Kidney (tissue), 14 donors: Measurements from ENCODE around the gene TSPYL1. TPM values are rescaled to one million over a fixed set of nuclear protein-coding genes. Genes with fewer than 3 reads are reported as not detected.

Experiments used
- DNase-seq, 5 donors: peaks; one replicate each; pipeline ENCODE4 v3.0.0-alpha.2; 2013 to 2020
- FAIRE-seq: peaks from 2 replicates; lab custom pipeline; 2012; peaks lifted over from hg19 to GRCh38; lab: Jason Lieb, UNC
- H3K27ac ChIP-seq, 2 donors: one replicate each; pipeline ENCODE4 v1.7.0; 2013; ENCODE audit warnings: low read depth in 2 of 2, low read length in 2 of 2, inconsistent platforms in 1 of 2
- H3K27me3 ChIP-seq: one replicate; pipeline ENCODE4 v1.7.1; 2013; ENCODE audit warnings: low read length, inconsistent platforms; ENCODE audit not compliant: control insufficient read depth, insufficient read depth
- H3K36me3 ChIP-seq, 3 donors: one replicate each; pipeline versions ENCODE4 v1.7.0 to v1.7.1; 2013; ENCODE audit warnings: low read length in 3 of 3, control low read depth in 1 of 3, inconsistent platforms in 1 of 3; ENCODE audit not compliant: insufficient read depth in 3 of 3, control insufficient read depth in 2 of 3
- H3K4me1 ChIP-seq, 3 donors: one replicate each; pipeline versions ENCODE4 v1.7.0 to v1.7.1; 2013; ENCODE audit warnings: low read length in 3 of 3, inconsistent platforms in 1 of 3, low read depth in 1 of 3; ENCODE audit not compliant: control insufficient read depth in 2 of 3, insufficient read depth in 2 of 3
- H3K4me3 ChIP-seq, 3 donors: one replicate each; pipeline versions ENCODE4 v1.7.0 to v1.8.1; 2013; ENCODE audit warnings: low read length in 3 of 3, control low read depth in 1 of 3, inconsistent platforms in 1 of 3
- H3K9ac ChIP-seq, 3 donors: one replicate each; pipeline versions ENCODE4 v1.7.0 to v1.7.1; 2013; ENCODE audit warnings: low read length in 3 of 3, control low read depth in 1 of 3, inconsistent platforms in 1 of 3
- H3K9me3 ChIP-seq, 3 donors: one replicate each; pipeline versions ENCODE4 v1.7.0 to v1.7.1; 2013; ENCODE audit warnings: low read length in 3 of 3, control low read depth in 1 of 3, inconsistent platforms in 1 of 3; ENCODE audit not compliant: control insufficient read depth in 2 of 3, insufficient read depth in 1 of 3
- CTCF ChIP-seq: IDR thresholded peaks from 3 replicates; pipeline ENCODE4 v1.5.1; 2012; ENCODE audit warnings: mild to moderate bottlenecking, moderate library complexity, borderline replicate concordance; ENCODE audit not compliant: insufficient read depth; ENCODE audit errors: extremely low read depth
- intact Hi-C: fragments of 100-400 bp; cut with DNase I; formaldehyde crosslinking; loops from one replicate; pipeline ENCODE4 v1.11.1; 2022
- polyA plus RNA-seq: library from polyadenylated mRNA; stranded (reverse); fragments of 350-450 nt; fragmentation: Illumina TruSeq; extraction: RNeasy Lipid Tissue Mini Kit (QIAGEN cat#74804); gene quantifications from one replicate; pipeline ENCODE4 v1.2.3, GENCODE V29; 2014; ENCODE audit warnings: low read depth, low replicate concordance; ENCODE audit not compliant: insufficient read depth
- total RNA-seq: library from RNA; stranded (reverse); fragmentation: NEBNext Ultra II Directional; extraction: Animal tissue kit (Norgen Biotek cat#: 25700); gene quantifications from one replicate; pipeline ENCODE4 v1.2.1, GENCODE V29; 2021
- donor health status: control.
- donor health status: control.
- donor health status: control.
- donor health status: control.
- donor health status: control.
- donor health status: DM: yes; HTN: yes; CAD: no.
- donor health status: Normal renal cell carcinoma (clear cell type).

Gene TSPYL1
- total and polyA plus RNA-seq, 2 donors from 2014 or later, result 68.7 to 112 TPM

DNA sequence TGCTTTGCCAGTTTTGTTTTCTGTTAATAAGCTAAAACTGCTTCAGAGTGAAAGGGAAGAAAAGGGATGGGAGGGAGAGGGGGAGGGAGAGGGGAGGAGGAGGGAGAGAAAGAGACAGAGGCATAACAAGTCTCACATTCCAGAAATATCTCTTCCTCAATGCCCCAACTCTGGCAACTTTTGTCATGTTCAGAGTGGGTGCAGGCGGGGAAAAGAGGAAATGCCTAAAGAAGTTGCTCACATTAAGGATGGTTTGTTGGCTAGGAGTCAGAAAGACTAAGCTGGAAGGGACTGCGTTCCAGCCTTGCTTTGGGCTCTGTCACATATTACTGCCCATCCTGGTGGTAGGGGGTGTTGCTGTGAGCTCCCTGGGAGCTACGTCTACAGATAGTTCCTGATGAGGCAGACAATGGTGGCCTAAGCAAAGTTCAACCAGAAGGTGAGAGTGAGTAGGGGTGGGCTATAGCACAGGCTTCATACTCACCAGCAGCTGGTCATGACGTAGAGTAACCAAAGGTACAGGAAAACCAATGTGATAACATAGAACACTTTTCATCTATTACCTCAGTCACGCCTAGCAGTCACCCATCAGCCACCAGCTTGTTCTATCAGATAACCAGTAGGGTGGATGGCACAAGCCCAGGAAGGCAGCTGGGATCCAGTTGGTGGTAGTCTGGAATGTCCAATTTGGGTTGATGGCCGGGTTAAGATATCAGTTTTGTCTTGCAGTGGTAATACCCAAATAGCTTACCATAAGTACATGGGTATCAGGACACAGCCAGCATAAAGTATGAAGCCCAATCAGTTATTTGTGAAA, 28.0 kb downstream of the TSPYL1 start:
- no peak for FAIRE-seq
- Histone ChIP-seq H3K9me3 (no peaks in the 10 kb centered on the region), H3K27ac (no peak overlapping the region), H3K4me1 (peaks cover 0 to 41% (median 35%) of the 10 kb centered on the region in 3 donors), H3K4me3 (peak overlapping the region in 2 of 3 donors; percentile 36 to 92), H3K27me3 (no peaks in the 10 kb centered on the region), H3K9ac (no peak overlapping the region), H3K36me3 (no peaks in the 10 kb centered on the region)
- peak in 2 of 5 donors; percentile 9 to 27 for DNase-seq
- intact Hi-C loops, result no loop called here
- TF ChIP-seq CTCF, result no peak

- no peak overlapping the region for H3K27ac ChIP-seq
- no peak overlapping the region for H3K4me3 ChIP-seq
- TF ChIP-seq CTCF, result no peak
- peaks cover 0 to 8% (median 0%) of the 10 kb centered on the region in 3 donors for H3K36me3 ChIP-seq
- peaks cover 0 to 36% (median 32%) of the 10 kb centered on the region in 3 donors for H3K4me1 ChIP-seq
- DNase-seq (no peak), FAIRE-seq (no peak)
- H3K9ac ChIP-seq, result no peak overlapping the region
- intact Hi-C loops, result no loop called here
- no peaks in the 10 kb centered on the region for H3K9me3 ChIP-seq
- H3K27me3 ChIP-seq, result no peaks in the 10 kb centered on the region
Observed at GRCh38 chr6:116248577-116248976, 31.2 kb downstream of the TSPYL1 start.

GRCh38 chr6:116247285-116247684, 32.4 kb downstream of the TSPYL1 start:
- no peak overlapping the region for H3K27ac ChIP-seq
- FAIRE-seq, result no peak

More at GRCh38 chr6:116247285-116247684, 32.4 kb downstream of the TSPYL1 start:
- H3K36me3 ChIP-seq, result peaks cover 0 to 8% (median 0%) of the 10 kb centered on the region in 3 donors
- no peaks in the 10 kb centered on the region for H3K9me3 ChIP-seq
- no peak overlapping the region for H3K4me3 ChIP-seq
- intact Hi-C loops, result no loop called here
- peaks cover 0 to 29% (median 25%) of the 10 kb centered on the region in 3 donors for H3K4me1 ChIP-seq
- no peaks in the 10 kb centered on the region for H3K27me3 ChIP-seq
- H3K9ac ChIP-seq, result no peak overlapping the region
- no peak for TF ChIP-seq CTCF
- DNase-seq, result no peak
